GM23338 (cell line): ENCODE results near the gene PPIL1. TPM values are rescaled to one million over a fixed set of nuclear protein-coding genes. Genes with fewer than 3 reads are reported as not detected.

Experiments used
- ATAC-seq: fragments of 200-7000 bp; cut with Tn5 transposase; 3 replicates; pipeline ENCODE4 v1.9.1; 2020
- DNase-seq: peaks from one replicate; pipeline ENCODE4 v3.0.0-alpha.2; 2015; ENCODE audit warnings: low spot score
- H2AFZ ChIP-seq: fragments of 200-600 bp; sonication (generic); 2 replicates; pipeline ENCODE4 v1.8.0; 2016; ENCODE audit warnings: antibody characterized with exemption, mild to moderate bottlenecking, moderate library complexity
- H3F3A ChIP-seq: fragments of 200-600 bp; sonication (generic); replicated peaks from 2 replicates; pipeline ENCODE4 v1.8.0; 2017; ENCODE audit warnings: antibody characterized with exemption, mixed run types, low read depth
- H3K27ac ChIP-seq: fragments of 200-600 bp; sonication (generic); 2 replicates; pipeline ENCODE4 v1.6.1; 2016; ENCODE audit warnings: low read depth
- H3K27me3 ChIP-seq: fragments of 200-600 bp; sonication (generic); 2 replicates; pipeline ENCODE4 v1.8.0; 2016; ENCODE audit warnings: mild to moderate bottlenecking, mixed run types, moderate library complexity; ENCODE audit not compliant: insufficient read depth
- H3K36me3 ChIP-seq: fragments of 200-600 bp; sonication (generic); 2 replicates; pipeline ENCODE4 v1.8.0; 2016; ENCODE audit warnings: mild to moderate bottlenecking; ENCODE audit not compliant: insufficient read depth
- H3K4me1 ChIP-seq: fragments of 200-600 bp; sonication (generic); 2 replicates; pipeline ENCODE4 v1.8.0; 2016; ENCODE audit warnings: mild to moderate bottlenecking, moderate library complexity; ENCODE audit not compliant: insufficient read depth
- H3K4me2 ChIP-seq: fragments of 200-600 bp; sonication (generic); 2 replicates; pipeline ENCODE4 v1.7.1; 2017; ENCODE audit warnings: mixed run types
- H3K4me3 ChIP-seq: fragments of 200-600 bp; sonication (generic); 2 replicates; pipeline ENCODE4 v1.6.1; 2016; ENCODE audit warnings: mixed run types
- H3K79me2 ChIP-seq: fragments of 200-600 bp; sonication (generic); replicated peaks from 2 replicates; pipeline ENCODE4 v1.8.0; 2017; ENCODE audit warnings: mild to moderate bottlenecking; ENCODE audit not compliant: insufficient read depth
- H3K9me2 ChIP-seq: fragments of 200-600 bp; sonication (generic); 2 replicates; pipeline ENCODE4 v1.8.0; 2017; ENCODE audit not compliant: insufficient read depth
- H4K20me1 ChIP-seq: fragments of 200-600 bp; sonication (generic); replicated peaks from 2 replicates; pipeline ENCODE4 v1.8.0; 2017; ENCODE audit warnings: mild to moderate bottlenecking; ENCODE audit not compliant: insufficient read depth
- H3K27ac Mint-ChIP-seq: 2 replicates; pipeline ENCODE4 v1.8.0; 2020; ENCODE audit warnings: inconsistent platforms, mild to moderate bottlenecking, moderate library complexity, mixed read lengths
- H3K27me3 Mint-ChIP-seq: 3 replicates; pipeline ENCODE4 v1.8.0; 2022; ENCODE audit warnings: low read depth, mild to moderate bottlenecking, moderate library complexity, mixed read lengths, inconsistent platforms; ENCODE audit not compliant: insufficient read depth, poor library complexity
- H3K36me3 Mint-ChIP-seq: 3 replicates; pipeline ENCODE4 v1.8.0; 2021; ENCODE audit warnings: low read depth, mild to moderate bottlenecking, inconsistent platforms, moderate library complexity, mixed read lengths
- H3K4me1 Mint-ChIP-seq: 3 replicates; pipeline ENCODE4 v1.8.0; 2020; ENCODE audit warnings: mild to moderate bottlenecking, inconsistent platforms, mixed read lengths
- H3K4me3 Mint-ChIP-seq: 3 replicates; pipeline ENCODE4 v1.8.0; 2021; ENCODE audit warnings: moderate library complexity, mild to moderate bottlenecking, inconsistent platforms, mixed read lengths
- H3K9me3 Mint-ChIP-seq: 3 replicates; pipeline ENCODE4 v1.8.0; 2020; ENCODE audit warnings: moderate library complexity, mild to moderate bottlenecking, inconsistent platforms, mixed read lengths
- CREB1 ChIP-seq: fragments of 250-450 bp; sonication (Bioruptor Pico); IDR thresholded peaks from 2 replicates; pipeline ENCODE4 v1.5.0; 2020; ENCODE audit warnings: low read depth, mild to moderate bottlenecking, moderate library complexity
- ETS1 ChIP-seq: IDR thresholded peaks from 2 replicates; pipeline ENCODE4 v1.6.1; 2016; ENCODE audit warnings: antibody characterized with exemption
- EZH2 ChIP-seq: fragments of 200-600 bp; sonication (generic); IDR thresholded peaks from one replicate; pipeline ENCODE4 v1.8.0; 2017; ENCODE audit warnings: antibody characterized with exemption, mild to moderate bottlenecking, low read depth; ENCODE audit not compliant: unreplicated experiment
- EZH2phosphoT487 ChIP-seq: fragments of 200-600 bp; sonication (generic); IDR thresholded peaks from one replicate; pipeline ENCODE4 v1.8.1; 2018; ENCODE audit warnings: antibody characterized with exemption; ENCODE audit not compliant: unreplicated experiment
- JUNB ChIP-seq: IDR thresholded peaks from one replicate; pipeline ENCODE4 v1.6.1; 2016; ENCODE audit warnings: antibody characterized with exemption; ENCODE audit not compliant: unreplicated experiment
- NANOG ChIP-seq: IDR thresholded peaks from 2 replicates; pipeline ENCODE4 v1.6.1; 2016; ENCODE audit warnings: antibody characterized with exemption, borderline replicate concordance
- POLR2AphosphoS5 ChIP-seq: IDR thresholded peaks from 2 replicates; pipeline ENCODE4 v1.6.1; 2016; ENCODE audit warnings: antibody characterized with exemption, low read depth
- STAT1 ChIP-seq: IDR thresholded peaks from one replicate; pipeline ENCODE4 v1.6.1; 2016; ENCODE audit warnings: antibody characterized with exemption; ENCODE audit not compliant: unreplicated experiment
- ZNF331 ChIP-seq: fragments of 250-450 bp; sonication (Bioruptor Pico); IDR thresholded peaks from 2 replicates; pipeline ENCODE4 v1.5.0; 2020; ENCODE audit warnings: low read depth, mild to moderate bottlenecking, moderate library complexity
- ZNF462 ChIP-seq: fragments of 250-450 bp; sonication (Bioruptor Pico); IDR thresholded peaks from 2 replicates; pipeline ENCODE4 v1.5.0; 2020; ENCODE audit warnings: mild to moderate bottlenecking, moderate library complexity
- polyA plus RNA-seq: library from polyadenylated mRNA; unstranded; fragments of >200 nt; fragmentation: Nextera tagmentation; extraction: Ambion mirVana; gene quantifications from 2 replicates; pipeline ENCODE4 v1.2.1, GENCODE V29; 2016
- total RNA-seq: library from RNA; depleted of rRNA; stranded (reverse); fragments of >200 nt; shearing (Covaris generic); gene quantifications from 2 replicates; pipeline ENCODE4 v1.2.3, GENCODE V29; 2014

The PPIL1 gene
- total and polyA plus RNA-seq, 2 experiments from 2014 or later = 57.3 to 79.4 TPM

- H3K36me3 ChIP-seq = no peaks in the 10 kb centered on the region; the same call in 1 of the 2 replicates
- Mint-ChIP-seq H3K4me3 (no peak overlapping the region), H3K27me3 (peaks cover 26% of the 10 kb centered on the region), H3K36me3 (no peaks in the 10 kb centered on the region), H3K4me1 (peaks cover 34% of the 10 kb centered on the region), H3K27ac (no peak overlapping the region), H3K9me3 (no peaks in the 10 kb centered on the region; the same call in 2 of the 3 replicates)
- peaks cover 7% of the 10 kb centered on the region; the same call in 1 of the 2 replicates for H4K20me1 ChIP-seq
- peaks cover 8% of the 10 kb centered on the region for H3F3A ChIP-seq
- H3K79me2 ChIP-seq = no peaks in the 10 kb centered on the region
- no peak overlapping the region for H2AFZ ChIP-seq
- H3K27ac ChIP-seq = no peak overlapping the region
- H3K27me3 ChIP-seq = peaks cover 21% of the 10 kb centered on the region
- ATAC-seq = no peak
- TF ChIP-seq EZH2phosphoT487 (no peak), STAT1 (no peak), POLR2AphosphoS5 (no peak), ETS1 (no peak), ZNF331 (CRISPR knock-in tag) (no peak), NANOG (no peak), ZNF462 (CRISPR knock-in tag) (no peak), CREB1 (CRISPR knock-in tag) (no peak), EZH2 (no peak), JUNB (no peak)
- H3K4me1 ChIP-seq = peaks cover 21% of the 10 kb centered on the region
- DNase-seq = no peak
- H3K4me2 ChIP-seq = no peak overlapping the region
- no peaks in the 10 kb centered on the region for H3K9me2 ChIP-seq
- no peak overlapping the region for H3K4me3 ChIP-seq
These were observed 29.4 kb downstream of the PPIL1 start for GRCh38 chr6:36845233-36845632.
